HepG2 (cell line): ENCODE measurements around the gene CNOT1. TPM values are rescaled to one million over a fixed set of nuclear protein-coding genes. Genes with fewer than 3 reads are reported as not detected.

ENCODE experiments used
- BCL6 ChIP-seq: IDR thresholded peaks from 2 replicates; pipeline ENCODE4 v1.6.1; 2016; ENCODE audit warnings: missing genetic modification reagents, missing compliant biosample characterization
- KAT8 ChIP-seq: IDR thresholded peaks from 2 replicates; pipeline ENCODE4 v1.6.1; 2016; ENCODE audit warnings: missing genetic modification reagents, missing compliant biosample characterization
- KLF13 ChIP-seq: sonication (generic); formaldehyde crosslinking; IDR thresholded peaks from 2 replicates; pipeline ENCODE4 v1.4.0; 2020; ENCODE audit warnings: mild to moderate bottlenecking, missing genetic modification reagents
- KMT2B ChIP-seq: IDR thresholded peaks from 2 replicates; pipeline ENCODE4 v1.6.1; 2016; ENCODE audit warnings: missing genetic modification reagents, missing compliant biosample characterization
- MEF2D ChIP-seq: sonication (generic); formaldehyde crosslinking; IDR thresholded peaks from 2 replicates; pipeline ENCODE4 v1.5.1; 2020; ENCODE audit warnings: mild to moderate bottlenecking, missing genetic modification reagents
- NAIF1 ChIP-seq: sonication (generic); formaldehyde crosslinking; IDR thresholded peaks from 2 replicates; pipeline ENCODE4 v1.5.0; 2020; ENCODE audit warnings: mild to moderate bottlenecking, missing genetic modification reagents, borderline replicate concordance
- NR2F6 ChIP-seq, 2 experiments: IDR thresholded peaks; 2 replicates each; pipeline ENCODE4 v1.6.1; 2016; ENCODE audit warnings: antibody characterized with exemption in 1 of 2, mild to moderate bottlenecking in 1 of 2
- RAD21 ChIP-seq: fragments of 450-650 bp; formaldehyde crosslinking; IDR thresholded peaks from 2 replicates; pipeline ENCODE4 v1.5.0; 2020; ENCODE audit warnings: mild to moderate bottlenecking
- SETDB1 ChIP-seq: sonication (generic); formaldehyde crosslinking; IDR thresholded peaks from 2 replicates; pipeline ENCODE4 v1.5.1; 2020; ENCODE audit warnings: missing genetic modification reagents, mild to moderate bottlenecking, borderline replicate concordance
- TEAD2 ChIP-seq: sonication (generic); formaldehyde crosslinking; IDR thresholded peaks from 2 replicates; pipeline ENCODE4 v1.9.0; 2021; ENCODE audit warnings: missing genetic modification reagents
- ZFP37 ChIP-seq: sonication (generic); formaldehyde crosslinking; IDR thresholded peaks from 2 replicates; pipeline ENCODE4 v1.4.0; 2020; ENCODE audit warnings: missing genetic modification reagents, borderline replicate concordance
- ZNF260 ChIP-seq: sonication (generic); formaldehyde crosslinking; IDR thresholded peaks from 2 replicates; pipeline ENCODE4 v1.4.0; 2020; ENCODE audit warnings: missing genetic modification reagents, low read depth, mild to moderate bottlenecking, borderline replicate concordance
- ZNF839 ChIP-seq: sonication (generic); formaldehyde crosslinking; IDR thresholded peaks from 2 replicates; pipeline ENCODE4 v1.4.0; 2020; ENCODE audit warnings: missing genetic modification reagents, mild to moderate bottlenecking, borderline replicate concordance
- ZNF883 ChIP-seq: sonication (generic); formaldehyde crosslinking; IDR thresholded peaks from 2 replicates; pipeline ENCODE4 v1.5.1; 2020; ENCODE audit warnings: mild to moderate bottlenecking, missing genetic modification reagents; ENCODE audit errors: not compliant biosample characterization
- polyA plus RNA-seq, 8 experiments: library from polyadenylated mRNA; depleted of rRNA in 3 of 8; stranded (reverse) in 7 of 8; unstranded in 1 of 8; fragments of >200 nt; fragmentation: Illumina TruSeq in 4 of 8; extraction: Trizol in 4 of 8; gene quantifications; 2 replicates each; pipeline versions ENCODE4 v1.2.1 to v1.2.3, GENCODE V29; 2011 to 2016; ENCODE audit warnings: low read depth in 4 of 8, missing spikeins in 1 of 8, mixed read lengths in 1 of 8; ENCODE audit not compliant: insufficient read depth in 1 of 8
- total RNA-seq, 5 experiments: library from RNA; depleted of rRNA; stranded (reverse); fragments of >200 nt; fragmentation: Illumina TruSeq; extraction: Trizol; gene quantifications; 2 replicates each; pipeline ENCODE4 v1.2.3, GENCODE V29; 2016; ENCODE audit warnings: low read depth in 1 of 5
- TF ChIP-seq, protein P1 (sequence below): sonication (generic); formaldehyde crosslinking; IDR thresholded peaks from 2 replicates; pipeline ENCODE4 v1.5.0; 2020; ENCODE audit warnings: mild to moderate bottlenecking, missing genetic modification reagents
- TF ChIP-seq, protein P2 (sequence below): sonication (generic); formaldehyde crosslinking; IDR thresholded peaks from 2 replicates; pipeline ENCODE4 v1.8.1; 2022; ENCODE audit warnings: low read depth, mild to moderate bottlenecking, missing genetic modification reagents
- TF ChIP-seq, protein P3 (sequence below): sonication (generic); formaldehyde crosslinking; IDR thresholded peaks from 2 replicates; pipeline ENCODE4 v1.9.0; 2021; ENCODE audit warnings: missing genetic modification reagents, borderline replicate concordance
- TF ChIP-seq, protein P4 (sequence below): sonication (generic); formaldehyde crosslinking; conservative IDR thresholded peaks from 2 replicates; pipeline ENCODE4 v1.8.0; 2022; ENCODE audit warnings: mild to moderate bottlenecking, moderate library complexity, missing genetic modification reagents
- TF ChIP-seq, protein P5 (sequence below): sonication (generic); formaldehyde crosslinking; IDR thresholded peaks from 2 replicates; pipeline ENCODE4 v1.5.0; 2020; ENCODE audit warnings: mild to moderate bottlenecking, missing genetic modification reagents, moderate library complexity

The CNOT1 gene
- total and polyA plus RNA-seq, 2 of the 13 experiments (the other 11 are each of a cell fraction or from before 2014, with no cell fraction given), result 188 to 232 TPM

GRCh38 chr16:58635502-58635901 lies 5.9 kb upstream of the CNOT1 start (continued):
- TF ChIP-seq, protein P1, sequence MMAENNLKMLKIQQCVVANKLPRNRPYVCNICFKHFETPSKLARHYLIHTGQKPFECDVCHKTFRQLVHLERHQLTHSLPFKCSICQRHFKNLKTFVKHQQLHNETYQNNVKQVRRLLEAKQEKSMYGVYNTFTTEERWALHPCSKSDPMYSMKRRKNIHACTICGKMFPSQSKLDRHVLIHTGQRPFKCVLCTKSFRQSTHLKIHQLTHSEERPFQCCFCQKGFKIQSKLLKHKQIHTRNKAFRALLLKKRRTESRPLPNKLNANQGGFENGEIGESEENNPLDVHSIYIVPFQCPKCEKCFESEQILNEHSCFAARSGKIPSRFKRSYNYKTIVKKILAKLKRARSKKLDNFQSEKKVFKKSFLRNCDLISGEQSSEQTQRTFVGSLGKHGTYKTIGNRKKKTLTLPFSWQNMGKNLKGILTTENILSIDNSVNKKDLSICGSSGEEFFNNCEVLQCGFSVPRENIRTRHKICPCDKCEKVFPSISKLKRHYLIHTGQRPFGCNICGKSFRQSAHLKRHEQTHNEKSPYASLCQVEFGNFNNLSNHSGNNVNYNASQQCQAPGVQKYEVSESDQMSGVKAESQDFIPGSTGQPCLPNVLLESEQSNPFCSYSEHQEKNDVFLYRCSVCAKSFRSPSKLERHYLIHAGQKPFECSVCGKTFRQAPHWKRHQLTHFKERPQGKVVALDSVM (CRISPR knock-in tag), result peak; percentile 97
- no peak for TF ChIP-seq KMT2B (CRISPR knock-in tag)
- TF ChIP-seq KAT8 (CRISPR knock-in tag), result no peak; the same call in 1 of the 2 replicates
- no peak for TF ChIP-seq MEF2D (CRISPR knock-in tag)
- no peak for TF ChIP-seq TEAD2 (CRISPR knock-in tag)
- no peak for TF ChIP-seq ZNF839
- TF ChIP-seq, protein P2, sequence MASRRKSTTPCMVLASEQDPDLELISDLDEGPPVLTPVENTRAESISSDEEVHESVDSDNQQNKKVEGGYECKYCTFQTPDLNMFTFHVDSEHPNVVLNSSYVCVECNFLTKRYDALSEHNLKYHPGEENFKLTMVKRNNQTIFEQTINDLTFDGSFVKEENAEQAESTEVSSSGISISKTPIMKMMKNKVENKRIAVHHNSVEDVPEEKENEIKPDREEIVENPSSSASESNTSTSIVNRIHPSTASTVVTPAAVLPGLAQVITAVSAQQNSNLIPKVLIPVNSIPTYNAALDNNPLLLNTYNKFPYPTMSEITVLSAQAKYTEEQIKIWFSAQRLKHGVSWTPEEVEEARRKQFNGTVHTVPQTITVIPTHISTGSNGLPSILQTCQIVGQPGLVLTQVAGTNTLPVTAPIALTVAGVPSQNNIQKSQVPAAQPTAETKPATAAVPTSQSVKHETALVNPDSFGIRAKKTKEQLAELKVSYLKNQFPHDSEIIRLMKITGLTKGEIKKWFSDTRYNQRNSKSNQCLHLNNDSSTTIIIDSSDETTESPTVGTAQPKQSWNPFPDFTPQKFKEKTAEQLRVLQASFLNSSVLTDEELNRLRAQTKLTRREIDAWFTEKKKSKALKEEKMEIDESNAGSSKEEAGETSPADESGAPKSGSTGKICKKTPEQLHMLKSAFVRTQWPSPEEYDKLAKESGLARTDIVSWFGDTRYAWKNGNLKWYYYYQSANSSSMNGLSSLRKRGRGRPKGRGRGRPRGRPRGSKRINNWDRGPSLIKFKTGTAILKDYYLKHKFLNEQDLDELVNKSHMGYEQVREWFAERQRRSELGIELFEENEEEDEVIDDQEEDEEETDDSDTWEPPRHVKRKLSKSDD, result no peak
- no peak for TF ChIP-seq RAD21
- TF ChIP-seq SETDB1 (CRISPR knock-in tag), result no peak
- TF ChIP-seq BCL6 (CRISPR knock-in tag), result peak; percentile 34; the same call in 1 of the 2 replicates
- TF ChIP-seq NR2F6 (IDR thresholded peaks at IDR 0.05), result peak; percentile 93
- TF ChIP-seq NR2F6 (CRISPR knock-in tag; IDR thresholded peaks at IDR 0.05), result peak; percentile 97
- TF ChIP-seq, protein P3, sequence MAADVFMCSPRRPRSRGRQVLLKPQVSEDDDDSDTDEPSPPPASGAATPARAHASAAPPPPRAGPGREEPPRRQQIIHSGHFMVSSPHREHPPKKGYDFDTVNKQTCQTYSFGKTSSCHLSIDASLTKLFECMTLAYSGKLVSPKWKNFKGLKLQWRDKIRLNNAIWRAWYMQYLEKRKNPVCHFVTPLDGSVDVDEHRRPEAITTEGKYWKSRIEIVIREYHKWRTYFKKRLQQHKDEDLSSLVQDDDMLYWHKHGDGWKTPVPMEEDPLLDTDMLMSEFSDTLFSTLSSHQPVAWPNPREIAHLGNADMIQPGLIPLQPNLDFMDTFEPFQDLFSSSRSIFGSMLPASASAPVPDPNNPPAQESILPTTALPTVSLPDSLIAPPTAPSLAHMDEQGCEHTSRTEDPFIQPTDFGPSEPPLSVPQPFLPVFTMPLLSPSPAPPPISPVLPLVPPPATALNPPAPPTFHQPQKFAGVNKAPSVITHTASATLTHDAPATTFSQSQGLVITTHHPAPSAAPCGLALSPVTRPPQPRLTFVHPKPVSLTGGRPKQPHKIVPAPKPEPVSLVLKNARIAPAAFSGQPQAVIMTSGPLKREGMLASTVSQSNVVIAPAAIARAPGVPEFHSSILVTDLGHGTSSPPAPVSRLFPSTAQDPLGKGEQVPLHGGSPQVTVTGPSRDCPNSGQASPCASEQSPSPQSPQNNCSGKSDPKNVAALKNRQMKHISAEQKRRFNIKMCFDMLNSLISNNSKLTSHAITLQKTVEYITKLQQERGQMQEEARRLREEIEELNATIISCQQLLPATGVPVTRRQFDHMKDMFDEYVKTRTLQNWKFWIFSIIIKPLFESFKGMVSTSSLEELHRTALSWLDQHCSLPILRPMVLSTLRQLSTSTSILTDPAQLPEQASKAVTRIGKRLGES (CRISPR knock-in tag), result no peak
- TF ChIP-seq NAIF1, result no peak
- no peak for TF ChIP-seq KLF13 (CRISPR knock-in tag)
- TF ChIP-seq, protein P4, sequence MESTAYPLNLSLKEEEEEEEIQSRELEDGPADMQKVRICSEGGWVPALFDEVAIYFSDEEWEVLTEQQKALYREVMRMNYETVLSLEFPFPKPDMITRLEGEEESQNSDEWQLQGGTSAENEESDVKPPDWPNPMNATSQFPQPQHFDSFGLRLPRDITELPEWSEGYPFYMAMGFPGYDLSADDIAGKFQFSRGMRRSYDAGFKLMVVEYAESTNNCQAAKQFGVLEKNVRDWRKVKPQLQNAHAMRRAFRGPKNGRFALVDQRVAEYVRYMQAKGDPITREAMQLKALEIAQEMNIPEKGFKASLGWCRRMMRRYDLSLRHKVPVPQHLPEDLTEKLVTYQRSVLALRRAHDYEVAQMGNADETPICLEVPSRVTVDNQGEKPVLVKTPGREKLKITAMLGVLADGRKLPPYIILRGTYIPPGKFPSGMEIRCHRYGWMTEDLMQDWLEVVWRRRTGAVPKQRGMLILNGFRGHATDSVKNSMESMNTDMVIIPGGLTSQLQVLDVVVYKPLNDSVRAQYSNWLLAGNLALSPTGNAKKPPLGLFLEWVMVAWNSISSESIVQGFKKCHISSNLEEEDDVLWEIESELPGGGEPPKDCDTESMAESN (CRISPR knock-in tag), result no peak
- no peak for TF ChIP-seq ZFP37 (CRISPR knock-in tag)
- TF ChIP-seq ZNF883 (CRISPR knock-in tag), result no peak
- TF ChIP-seq ZNF260 (CRISPR knock-in tag), result no peak
- TF ChIP-seq, protein P5, sequence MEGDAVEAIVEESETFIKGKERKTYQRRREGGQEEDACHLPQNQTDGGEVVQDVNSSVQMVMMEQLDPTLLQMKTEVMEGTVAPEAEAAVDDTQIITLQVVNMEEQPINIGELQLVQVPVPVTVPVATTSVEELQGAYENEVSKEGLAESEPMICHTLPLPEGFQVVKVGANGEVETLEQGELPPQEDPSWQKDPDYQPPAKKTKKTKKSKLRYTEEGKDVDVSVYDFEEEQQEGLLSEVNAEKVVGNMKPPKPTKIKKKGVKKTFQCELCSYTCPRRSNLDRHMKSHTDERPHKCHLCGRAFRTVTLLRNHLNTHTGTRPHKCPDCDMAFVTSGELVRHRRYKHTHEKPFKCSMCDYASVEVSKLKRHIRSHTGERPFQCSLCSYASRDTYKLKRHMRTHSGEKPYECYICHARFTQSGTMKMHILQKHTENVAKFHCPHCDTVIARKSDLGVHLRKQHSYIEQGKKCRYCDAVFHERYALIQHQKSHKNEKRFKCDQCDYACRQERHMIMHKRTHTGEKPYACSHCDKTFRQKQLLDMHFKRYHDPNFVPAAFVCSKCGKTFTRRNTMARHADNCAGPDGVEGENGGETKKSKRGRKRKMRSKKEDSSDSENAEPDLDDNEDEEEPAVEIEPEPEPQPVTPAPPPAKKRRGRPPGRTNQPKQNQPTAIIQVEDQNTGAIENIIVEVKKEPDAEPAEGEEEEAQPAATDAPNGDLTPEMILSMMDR (CRISPR knock-in tag), result no peak
